Fibroblast of lung (primary cell): ENCODE results near the gene SLC6A12.

ENCODE experiments used
- CTCF ChIP-seq, 2 donors: IDR thresholded peaks in 1 of 2; conservative IDR thresholded peaks in 1 of 2; 1 replicate in 1 of 2; 2 replicates in 1 of 2; pipeline ENCODE4 v1.5.1; 2011 to 2012; ENCODE audit warnings: low read length in 2 of 2, control low read depth in 1 of 2, inconsistent platforms in 1 of 2, low read depth in 1 of 2, mild to moderate bottlenecking in 1 of 2
- EZH2 ChIP-seq: IDR thresholded peaks from 2 replicates; pipeline ENCODE4 v1.5.1; 2012; ENCODE audit warnings: low read length, control low read depth, mild to moderate bottlenecking; ENCODE audit errors: missing control alignments

- TF ChIP-seq CTCF (conservative IDR thresholded peaks at IDR 0.05 in 1 of 2, IDR thresholded peaks at IDR 0.05 in 1 of 2; ENCODE audit: low read depth in 1 of 2, low read length in 2 of 2) = no peak
- TF ChIP-seq EZH2 = no peak
These were observed 24.2 kb upstream of the SLC6A12 start for GRCh38 chr12:238116-238515.
